ENCODE results near the gene MAP4K1.

The MAP4K1 gene

GRCh38 chr19:38543286-38543806 lies 74.4 kb downstream of the MAP4K1 start:
- DNase-seq = no peak

GRCh38 chr19:38542040-38542439 lies 75.7 kb downstream of the MAP4K1 start:
- no peak for DNase-seq

- no peak for DNase-seq
Measured at GRCh38 chr19:38539751-38540150, 78.0 kb downstream of the MAP4K1 start.

- no peak for DNase-seq
Measured at GRCh38 chr19:38538793-38539528, 78.8 kb downstream of the MAP4K1 start.

GRCh38 chr19:38538386-38538785 lies 79.4 kb downstream of the MAP4K1 start:
- DNase-seq = no peak
